K562 treated with DMSO at 1 percent for 4 hours (cell line): ENCODE results near the gene C11orf21. TPM values are rescaled to one million over a fixed set of nuclear protein-coding genes. Genes with fewer than 3 reads are reported as not detected.

Experiments used
- total RNA-seq: library from RNA; unstranded; fragments of 300-600 nt; gene quantifications from 2 replicates; pipeline ENCODE4 v1.2.3, GENCODE V29; 2022; ENCODE audit not compliant: insufficient read depth

C11orf21 gene
- 1.1 TPM in 2 replicates for total RNA-seq

DNA sequence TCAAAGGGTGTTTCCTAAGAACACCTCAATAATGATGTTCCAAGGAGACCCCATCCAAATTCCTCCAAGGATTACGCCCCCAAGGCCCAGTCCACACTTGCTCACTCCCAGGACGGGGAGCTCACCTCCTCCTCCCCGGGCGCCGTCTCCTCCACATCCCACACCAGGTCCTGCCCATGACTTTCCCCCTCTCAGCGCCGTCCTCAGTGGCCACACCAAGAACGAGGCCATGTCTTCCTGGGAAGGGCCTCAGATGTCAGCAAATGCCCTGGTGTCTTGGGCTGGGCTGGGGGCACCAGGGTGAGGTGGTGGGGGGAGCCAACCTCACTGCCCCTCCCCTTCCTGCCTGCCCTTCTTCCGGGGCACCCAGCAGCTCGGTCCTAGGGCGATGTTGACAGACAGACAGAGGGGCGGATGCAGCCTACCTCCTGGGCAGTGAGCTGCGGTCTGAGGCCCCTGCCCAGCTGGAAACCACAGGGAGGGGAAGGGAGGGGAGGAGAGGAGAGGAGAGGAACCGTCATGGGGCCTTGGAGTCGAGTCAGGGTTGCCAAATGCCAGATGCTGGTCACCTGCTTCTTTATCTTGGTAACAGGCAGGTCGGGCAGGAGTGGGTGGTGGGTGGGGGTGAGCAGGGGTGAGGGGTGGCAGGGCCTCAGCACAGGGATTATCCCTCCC, at the start of gene C11orf21, which contains the start of gene TSPAN32:
Gene C11orf21 (minus strand): TSS at position 288 of the 675 bp plus-strand sequence. CDS start 110 bp downstream, at position 178.
Gene TSPAN32 (plus strand): TSS at position 383 of the 675 bp plus-strand sequence. CDS start 137 bp downstream, at position 520.

DNA sequence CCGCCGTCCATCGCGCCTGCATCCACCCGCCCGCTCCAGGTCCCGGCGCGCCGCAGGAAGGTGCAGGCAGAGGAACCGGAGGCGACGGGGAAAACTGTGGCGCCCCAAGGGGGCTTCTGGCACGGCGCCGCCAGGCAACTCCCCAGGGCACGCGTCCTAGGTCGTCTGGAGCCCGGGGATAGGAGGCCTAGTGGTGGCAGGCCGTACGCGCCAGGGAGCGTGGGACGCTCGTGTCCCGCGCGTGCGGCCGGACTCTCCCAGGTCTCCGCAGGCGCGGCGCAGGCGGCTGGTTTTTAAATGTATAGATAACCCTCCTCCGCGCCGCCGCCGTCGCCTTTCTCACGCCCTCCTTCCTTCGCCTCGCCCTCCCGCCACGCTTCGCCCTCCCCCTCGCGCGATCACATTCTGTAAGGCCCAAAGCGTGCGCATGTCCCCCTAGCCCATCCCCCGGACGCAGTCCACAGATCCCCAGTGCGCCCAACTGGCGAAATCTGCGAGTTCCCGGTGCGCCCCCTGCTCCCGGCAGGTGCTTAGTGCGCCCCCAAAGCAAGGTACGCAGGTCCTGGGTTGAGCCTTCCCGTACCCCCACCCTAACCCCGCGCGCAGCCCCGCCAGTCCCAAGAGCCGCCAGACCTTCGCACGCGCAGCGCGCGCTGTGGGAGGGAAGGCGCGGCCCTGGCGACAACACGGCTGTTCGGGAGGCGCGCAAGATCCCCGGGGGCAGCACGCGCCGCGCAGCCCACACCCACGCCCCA, 31.2 kb downstream of the C11orf21 start, which contains the start of gene ASCL2:
Gene ASCL2 (minus strand): TSS at position 267 of the 755 bp plus-strand sequence. CDS start 256 bp downstream, at position 11.

Other genes with a start within 250 kb of the C11orf21 start
- gene IGF2, start 162.5 kb downstream of the C11orf21 start, total RNA-seq, result not detected in 2 replicates
- not detected in 2 replicates for gene INS, start 140.7 kb downstream of the C11orf21 start, total RNA-seq
- not detected in 2 replicates for gene TH, start 130.1 kb downstream of the C11orf21 start, total RNA-seq
- gene ASCL2, start 31.3 kb downstream of the C11orf21 start, total RNA-seq, result not detected in 2 replicates
- gene TSPAN32, start 95 bp upstream of the C11orf21 start, total RNA-seq, result 2.7 and 3.3 TPM in 2 replicates
- gene CD81, start 75.4 kb upstream of the C11orf21 start, total RNA-seq, result 169 and 186 TPM in 2 replicates
- 36.3 and 43.1 TPM in 2 replicates for gene TSSC4, start 98.8 kb upstream of the C11orf21 start, total RNA-seq
- not detected in 2 replicates for gene TRPM5, start 142.6 kb upstream of the C11orf21 start, total RNA-seq
- not detected in 2 replicates for gene KCNQ1, start 143.1 kb upstream of the C11orf21 start, total RNA-seq